NOMO-1 treated with dmso at 0.1 percent for 144 hours (cell line): ENCODE measurements around the gene ARID3A.
"Not testable (repeated sequence)": the region's sequence is repeated elsewhere in the genome, so short reads cannot be mapped to it uniquely, and the experiment has no call there.

ENCODE experiments used
- DNase-seq: peaks from one replicate; lab custom pipeline; 2025; ENCODE audit not compliant: unreplicated experiment; lab: John Stamatoyannopoulos, UW

ARID3A gene

GRCh38 chr19:925526-926322 is at the start of gene ARID3A:
ARID3A (plus strand) TSS chr19:926035; CDS start chr19:929529, 3,494 bp downstream.
- DNase-seq: peak; percentile 79

DNA sequence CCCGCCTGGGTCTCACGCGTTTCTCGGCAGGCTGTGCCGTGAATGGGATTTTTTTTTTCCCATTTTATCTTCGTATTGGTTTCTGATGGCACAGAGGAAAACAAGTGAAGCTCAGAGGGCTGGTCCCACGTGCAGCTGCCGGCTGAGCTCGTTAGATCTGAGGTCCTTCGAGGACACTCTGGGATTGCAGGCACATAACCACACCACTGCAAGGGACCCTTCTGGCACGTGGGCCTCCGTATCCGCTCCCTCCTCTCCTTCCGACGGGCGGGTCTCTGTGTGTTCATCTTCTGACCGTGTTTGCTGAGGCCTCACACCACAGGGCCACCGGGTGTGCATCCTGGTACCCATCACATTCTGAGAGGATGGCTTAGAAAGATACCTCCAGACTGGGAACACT is 49.7 kb upstream of the ARID3A start:
- DNase-seq: no peak

GRCh38 chr19:876780-877314 is 49.0 kb upstream of the ARID3A start:
- DNase-seq: no peak

GRCh38 chr19:877992-878660 is 47.7 kb upstream of the ARID3A start:
- not testable (repeated sequence) for DNase-seq

- DNase-seq: not testable (repeated sequence)
Measured at GRCh38 chr19:878751-879561, 46.9 kb upstream of the ARID3A start.

- DNase-seq: no peak
Measured at GRCh38 chr19:879711-880438, 46.0 kb upstream of the ARID3A start.

- DNase-seq: no peak
Measured at GRCh38 chr19:881385-882071, 44.3 kb upstream of the ARID3A start.

GRCh38 chr19:882871-883497 is 42.9 kb upstream of the ARID3A start:
- DNase-seq: no peak

GRCh38 chr19:883661-884211 is 42.1 kb upstream of the ARID3A start:
- DNase-seq: no peak

GRCh38 chr19:884420-885211 is 41.2 kb upstream of the ARID3A start:
- no peak for DNase-seq

GRCh38 chr19:885536-886224 is 40.2 kb upstream of the ARID3A start:
- DNase-seq: no peak

GRCh38 chr19:887072-887471 is 38.8 kb upstream of the ARID3A start:
- no peak for DNase-seq

DNA sequence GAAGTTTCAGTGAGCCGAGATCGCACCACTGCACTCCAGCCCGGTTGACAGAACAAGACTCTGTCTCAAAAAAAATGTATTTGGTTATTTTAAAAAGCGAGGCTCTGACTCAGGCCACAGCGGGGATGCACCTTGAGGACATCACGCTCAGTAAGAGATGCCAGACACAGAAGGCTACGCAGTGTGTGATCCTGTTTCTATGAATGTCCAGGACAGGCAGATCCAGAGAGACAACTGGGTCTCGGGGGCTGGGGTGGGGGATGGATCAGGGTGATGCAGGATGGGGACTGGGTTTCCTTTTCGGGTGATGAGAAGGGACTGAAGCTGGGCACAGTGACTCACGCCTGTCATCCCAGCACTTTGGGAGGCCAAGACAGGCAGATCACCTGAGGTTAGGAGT is 38.2 kb upstream of the ARID3A start:
- DNase-seq: no peak

- DNase-seq: no peak
Measured at GRCh38 chr19:888581-889385, 37.1 kb upstream of the ARID3A start.

GRCh38 chr19:889662-890295 is 36.1 kb upstream of the ARID3A start:
- no peak for DNase-seq

DNA sequence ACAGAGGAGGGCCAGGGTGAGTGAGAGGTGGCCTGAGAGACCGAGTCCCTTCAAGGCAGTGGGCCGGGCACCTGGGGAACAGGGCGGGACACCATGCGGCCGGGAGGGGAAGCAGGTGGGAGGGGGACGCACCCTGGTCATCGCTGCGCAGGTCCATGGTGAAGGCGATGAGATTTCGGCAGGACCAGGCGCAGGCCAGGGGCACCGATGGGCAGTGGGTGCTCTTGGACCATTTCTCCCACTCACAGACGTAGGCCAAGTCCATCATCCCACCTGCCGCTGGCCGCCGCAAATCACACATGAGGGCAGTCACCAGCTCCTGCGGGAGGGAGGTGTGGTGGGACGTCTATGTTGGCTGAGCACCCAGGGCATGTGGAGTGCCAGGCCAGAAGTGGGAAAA is 35.0 kb upstream of the ARID3A start:
- DNase-seq: no peak
